ENCODE measurements around the gene MMS22L.
"Not testable (repeated sequence)": the region's sequence is repeated elsewhere in the genome, so short reads cannot be mapped to it uniquely, and the experiment has no call there.

GRCh38 chr6:97155447-97155846 lies 127.6 kb downstream of the MMS22L start:
- not testable (repeated sequence) for TF ChIP-seq CTCF (IDR thresholded peaks at IDR 0.05; ENCODE audit: poor library complexity); EZH2phosphoT487 (IDR thresholded peaks at IDR 0.05; ENCODE audit: low read depth, severe bottlenecking, unreplicated experiment); EZH2 (IDR thresholded peaks at IDR 0.05; ENCODE audit: borderline replicate concordance)
